OCI-M2 (cell line): ENCODE measurements around the gene RBBP8NL.

Source experiments
- DNase-seq: peaks from one replicate; lab custom pipeline; 2025; ENCODE audit not compliant: unreplicated experiment; lab: John Stamatoyannopoulos, UW

Gene RBBP8NL

GRCh38 chr20:62409086-62409853 is 18.1 kb downstream of the RBBP8NL start:
- DNase-seq = no peak

DNA sequence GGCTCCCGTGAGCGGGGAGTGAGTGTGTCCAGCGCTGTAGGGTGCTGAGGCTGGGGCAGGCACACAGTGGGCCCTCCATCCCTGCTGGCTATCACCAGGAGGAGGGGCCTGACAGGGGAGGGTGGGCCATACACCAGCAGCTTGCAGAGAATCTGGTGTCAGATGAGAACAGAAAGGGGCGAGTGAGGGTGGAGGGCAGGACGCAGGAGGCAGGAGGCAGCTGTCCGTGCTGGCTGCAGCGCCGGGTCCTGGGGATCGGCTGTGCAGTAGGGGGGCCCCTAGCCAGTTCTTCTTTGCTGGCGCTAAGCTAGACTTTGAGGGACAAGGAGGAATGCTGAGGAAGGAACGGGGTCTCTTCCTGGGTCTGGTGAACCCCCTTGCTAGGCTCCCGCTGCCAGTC is 18.7 kb downstream of the RBBP8NL start:
- DNase-seq = no peak

- no peak for DNase-seq
Measured at GRCh38 chr20:62408055-62408454, 19.3 kb downstream of the RBBP8NL start.

GRCh38 chr20:62407221-62407992 is 19.9 kb downstream of the RBBP8NL start, which contains the start of gene CABLES2:
CABLES2 (minus strand) TSS chr20:62407285; CDS start chr20:62407276, 9 bp downstream.
- DNase-seq = no peak

- no peak for DNase-seq
Measured at GRCh38 chr20:62406635-62407176, 20.6 kb downstream of the RBBP8NL start.

GRCh38 chr20:62405981-62406513 is 21.3 kb downstream of the RBBP8NL start:
- DNase-seq = no peak

- no peak for DNase-seq
Measured at GRCh38 chr20:62405108-62405980, 22.0 kb downstream of the RBBP8NL start.

- DNase-seq = no peak
Measured at GRCh38 chr20:62404761-62405107, 22.6 kb downstream of the RBBP8NL start.

DNA sequence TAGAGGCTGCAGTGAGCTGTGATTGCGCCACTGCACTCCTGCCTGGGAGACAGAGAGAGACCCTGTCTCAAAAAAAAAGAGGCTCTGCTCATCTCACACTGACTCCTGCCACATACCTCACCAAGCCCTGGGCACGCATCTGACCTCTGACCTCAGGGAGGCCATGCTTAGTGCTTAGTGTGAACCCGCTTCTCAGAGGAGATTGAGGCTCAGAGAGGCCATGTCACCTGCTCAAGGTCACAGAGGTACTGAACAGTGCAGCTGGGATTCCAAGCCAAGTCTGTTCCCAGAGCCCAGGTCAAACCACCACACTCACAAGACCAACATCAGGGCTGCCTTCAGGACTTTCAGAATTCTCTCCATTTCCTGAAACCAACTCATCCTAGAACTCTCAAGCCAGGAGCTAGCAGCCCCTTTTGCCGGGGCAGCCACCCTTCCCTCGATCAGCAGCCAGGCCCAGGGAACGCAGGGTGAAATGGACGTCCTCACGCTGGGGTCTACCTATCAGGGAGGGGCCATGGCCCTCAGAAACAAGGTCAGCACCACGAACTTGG is 23.1 kb downstream of the RBBP8NL start:
- DNase-seq = no peak

- no peak for DNase-seq
Measured at GRCh38 chr20:62403331-62403730, 24.0 kb downstream of the RBBP8NL start.

DNA sequence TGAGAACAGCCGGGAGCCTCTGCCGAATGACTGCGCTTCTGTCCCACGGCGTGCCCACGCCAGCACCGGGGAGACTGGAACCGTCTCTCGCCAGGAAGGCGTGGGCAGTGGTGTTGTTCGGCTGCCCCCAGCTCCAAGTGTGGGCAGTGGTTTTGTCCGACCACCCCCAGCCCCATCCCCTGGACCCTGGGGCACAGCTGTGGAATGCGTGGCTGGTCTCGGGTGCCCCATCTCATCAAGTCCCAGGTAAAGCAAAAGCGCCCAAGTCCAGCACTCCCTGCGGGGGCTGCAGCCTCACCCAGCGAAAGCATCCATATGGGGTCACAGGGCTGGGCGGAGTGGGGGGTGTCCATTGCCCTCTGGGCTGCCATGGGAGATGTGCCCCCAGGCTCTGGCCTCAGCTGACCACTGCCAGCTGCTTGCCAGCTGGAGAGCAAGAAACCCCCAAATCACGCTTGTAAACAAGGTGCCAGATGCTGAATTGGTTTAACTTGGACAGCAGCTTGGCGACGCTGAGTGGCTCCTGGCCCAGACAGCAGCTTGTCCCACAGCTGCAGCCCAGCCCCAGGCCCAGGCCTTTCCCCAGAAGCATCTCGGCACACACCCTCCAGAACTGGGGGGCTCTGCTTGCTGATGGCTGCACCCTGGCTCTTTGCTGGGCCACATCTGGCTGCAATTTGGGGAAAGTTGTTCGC is 24.7 kb downstream of the RBBP8NL start:
- no peak for DNase-seq

GRCh38 chr20:62401331-62401779 is 26.0 kb downstream of the RBBP8NL start:
- no peak for DNase-seq

DNA sequence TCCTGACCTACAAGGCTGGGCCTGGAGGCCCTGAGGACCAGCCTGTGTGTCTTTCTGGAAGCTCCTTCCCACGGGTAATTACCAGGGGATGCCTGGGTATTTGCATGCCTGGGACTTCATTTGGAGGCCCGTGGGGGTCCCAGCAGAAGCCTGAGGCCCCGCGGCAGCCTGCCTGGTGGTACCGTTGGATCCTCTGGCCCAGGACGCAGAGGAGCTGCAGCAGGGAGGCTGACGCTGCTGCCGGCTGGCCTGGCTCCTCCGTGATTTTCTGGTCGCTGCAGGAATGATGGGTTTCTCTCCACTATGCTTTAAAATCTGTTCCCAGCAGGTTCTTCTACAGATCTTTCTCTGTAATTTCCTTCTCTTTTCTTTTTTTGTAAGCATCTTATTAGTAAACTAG is 26.8 kb downstream of the RBBP8NL start:
- no peak for DNase-seq

DNA sequence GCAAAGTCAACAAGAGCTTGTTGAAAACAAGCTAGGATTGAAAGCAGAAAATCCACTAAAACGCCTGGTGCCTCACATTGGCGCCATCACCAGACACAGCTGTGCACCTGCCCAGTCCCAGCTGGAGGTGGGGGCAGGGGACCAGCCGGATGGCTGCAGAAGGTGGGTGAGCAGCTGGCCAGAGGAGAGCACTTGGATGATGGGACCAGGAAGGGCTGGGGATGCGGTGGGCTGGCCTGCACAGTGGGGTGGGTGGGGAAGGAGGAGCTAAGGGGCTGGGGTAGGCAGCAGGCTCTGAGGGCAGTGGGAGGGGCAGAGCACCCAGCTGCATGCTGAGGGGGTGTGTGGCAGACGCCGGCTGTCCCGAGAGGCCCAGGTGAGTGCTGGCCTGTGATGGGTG is 27.3 kb downstream of the RBBP8NL start:
- no peak for DNase-seq

- DNase-seq = no peak
Measured at GRCh38 chr20:62398120-62398821, 29.1 kb downstream of the RBBP8NL start.

DNA sequence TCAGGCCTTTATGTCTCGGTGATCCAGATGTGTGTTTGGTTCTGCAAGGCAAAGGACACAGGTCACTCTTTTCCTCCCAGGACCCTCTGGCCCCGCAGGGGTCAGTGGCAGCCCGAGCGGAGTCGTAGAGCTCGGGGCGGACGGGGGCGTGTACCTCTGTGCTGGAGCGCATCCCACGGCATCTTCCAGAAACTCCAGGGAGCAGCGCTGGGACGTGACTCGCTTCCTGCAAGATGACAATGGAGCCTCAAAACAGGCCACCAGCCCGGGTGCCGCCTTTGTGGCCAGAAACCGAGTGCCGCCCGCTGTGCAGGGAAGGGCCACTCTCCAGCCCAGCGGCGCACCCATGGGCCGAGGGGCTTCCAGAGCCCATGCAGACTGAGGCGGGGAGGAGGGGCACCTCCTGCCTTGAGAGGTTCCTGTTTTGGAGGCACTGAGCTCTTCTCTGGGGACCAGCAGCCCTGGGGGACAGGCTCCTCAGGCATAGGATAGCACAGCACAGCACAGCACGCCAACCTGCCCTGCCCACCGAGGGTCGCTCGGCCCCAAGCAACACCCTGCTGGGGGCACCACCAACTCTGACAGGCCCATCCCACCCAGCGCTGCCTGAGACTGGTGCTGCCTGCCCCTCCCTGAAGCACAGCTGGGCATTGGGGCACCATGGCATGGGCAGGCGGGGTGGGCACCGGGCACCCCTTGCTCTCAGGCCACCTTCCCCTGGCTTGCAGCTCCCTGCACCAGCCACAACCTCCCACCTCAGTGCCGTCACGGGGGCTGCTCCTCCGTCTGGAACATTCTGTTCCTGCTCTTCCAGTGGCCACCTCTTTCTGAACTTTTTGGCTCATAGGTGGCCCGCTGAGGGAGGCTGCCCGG is 30.7 kb downstream of the RBBP8NL start:
- no peak for DNase-seq

DNA sequence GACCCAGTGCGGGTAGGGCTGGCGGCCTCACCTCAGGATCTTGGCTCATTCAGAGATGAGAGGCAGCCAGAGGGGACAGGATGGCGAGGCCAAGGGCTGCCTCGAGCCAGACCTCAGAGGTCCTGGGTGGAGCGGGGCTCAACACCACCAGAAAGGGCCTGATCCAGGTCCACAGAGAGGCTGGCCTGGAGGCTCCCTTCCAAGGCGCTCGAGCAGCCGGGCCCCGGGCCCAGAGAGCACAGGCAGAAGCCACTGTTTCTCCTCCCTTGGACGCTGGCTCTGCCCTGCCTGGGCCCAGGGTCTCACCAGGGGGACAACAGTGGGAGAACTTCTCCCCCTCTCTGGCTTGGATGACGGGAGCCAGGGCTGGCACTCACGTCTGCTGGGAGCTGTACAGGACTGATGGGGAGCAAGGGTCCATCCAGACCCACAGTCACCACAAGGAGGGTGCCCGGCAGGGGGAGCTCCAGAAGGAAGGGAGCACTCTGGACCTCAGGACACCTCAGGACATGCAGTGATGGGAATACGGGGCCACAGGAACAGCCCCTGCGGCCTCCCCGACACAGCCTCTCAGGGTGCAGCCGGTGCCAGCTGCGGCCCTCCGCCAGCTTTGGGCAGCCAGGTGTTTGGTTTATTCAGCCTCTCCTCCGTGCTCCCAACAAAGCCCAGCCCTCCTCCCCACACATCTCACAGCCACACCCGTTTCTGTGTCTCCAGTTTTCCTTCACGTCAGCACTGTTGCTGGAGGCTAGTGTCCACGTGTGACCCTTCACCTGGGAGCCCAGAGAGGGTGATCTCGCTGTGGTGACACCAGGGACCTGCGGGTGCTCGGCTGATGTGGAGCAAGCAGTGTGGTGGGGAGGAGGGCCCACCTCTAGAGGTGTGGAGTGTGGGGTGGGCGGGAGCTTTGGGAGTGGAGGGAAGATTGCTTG is 31.8 kb downstream of the RBBP8NL start:
- DNase-seq = no peak
